Stimulated activated CD4-positive, alpha-beta T cell treated with anti-CD3 and anti-CD28 coated beads, Interleukin-15, amount 100 ng/mL, for 48 hours (primary cell): ENCODE measurements around the gene LRAT.
"Not testable (repeated sequence)": the region's sequence is repeated elsewhere in the genome, so short reads cannot be mapped to it uniquely, and the experiment has no call there.

Experiments used
- DNase-seq, 2 donors: peaks; one replicate each; pipeline ENCODE4 v3.0.0-alpha.2; 2020; ENCODE audit warnings: low read depth in 2 of 2

LRAT gene

DNA sequence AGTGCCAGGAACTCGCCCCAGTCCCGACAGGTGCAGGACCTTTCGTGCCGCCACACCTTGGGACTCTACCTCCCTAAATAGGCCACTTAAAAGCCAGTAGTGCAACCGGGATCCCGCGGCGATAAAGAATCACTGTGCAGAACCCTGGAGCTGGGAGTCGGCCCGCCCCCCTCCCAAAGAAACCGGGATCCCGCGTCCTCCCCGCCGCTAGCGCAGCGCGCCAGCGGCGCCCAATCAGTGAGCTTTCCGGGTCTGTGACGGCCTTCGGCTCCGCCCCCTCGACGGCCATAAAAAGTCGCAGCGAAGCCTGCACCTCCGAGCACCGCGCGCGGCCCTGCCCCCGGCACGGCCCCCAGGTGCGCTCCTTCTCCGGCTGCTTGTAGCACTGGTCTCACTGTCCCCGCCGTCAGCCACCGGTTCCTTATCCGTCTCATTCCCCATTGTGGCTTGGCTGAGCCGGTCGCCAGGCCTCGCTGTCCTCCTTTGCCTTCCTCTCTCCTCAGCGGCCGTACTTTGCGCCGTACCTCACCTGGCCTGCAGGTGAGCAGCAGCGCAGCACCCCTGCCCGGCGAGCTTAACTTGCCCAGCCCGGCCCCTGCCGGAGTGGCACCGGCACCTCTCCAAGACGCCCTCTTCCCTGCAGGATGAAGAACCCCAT lies at the start of gene LRAT:
LRAT (plus strand) TSS at position 318 of the 658 bp plus-strand sequence; CDS start at position 645, 327 bp downstream.
- DNase-seq, result peak in 1 of 2 donors; percentile 14

DNA sequence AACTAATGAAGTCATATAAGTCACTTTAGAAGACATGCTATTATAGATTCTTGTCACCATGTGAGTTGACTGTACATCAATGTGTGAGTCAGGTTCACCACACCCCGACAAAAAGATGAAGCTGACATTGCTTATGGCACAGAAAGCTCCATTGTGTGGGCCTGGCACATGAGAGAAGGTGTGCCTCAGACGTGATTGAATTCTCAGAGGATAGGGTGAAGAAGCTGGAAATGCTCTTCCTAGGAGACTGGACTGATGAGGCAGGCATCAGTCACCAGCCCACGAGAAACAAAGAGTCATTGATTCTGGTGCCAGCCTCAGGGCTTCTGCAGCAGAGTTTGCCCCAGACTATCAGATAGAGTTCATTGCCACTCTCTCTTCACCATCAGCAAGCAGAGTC lies 35.9 kb upstream of the LRAT start:
- no peak for DNase-seq

DNA sequence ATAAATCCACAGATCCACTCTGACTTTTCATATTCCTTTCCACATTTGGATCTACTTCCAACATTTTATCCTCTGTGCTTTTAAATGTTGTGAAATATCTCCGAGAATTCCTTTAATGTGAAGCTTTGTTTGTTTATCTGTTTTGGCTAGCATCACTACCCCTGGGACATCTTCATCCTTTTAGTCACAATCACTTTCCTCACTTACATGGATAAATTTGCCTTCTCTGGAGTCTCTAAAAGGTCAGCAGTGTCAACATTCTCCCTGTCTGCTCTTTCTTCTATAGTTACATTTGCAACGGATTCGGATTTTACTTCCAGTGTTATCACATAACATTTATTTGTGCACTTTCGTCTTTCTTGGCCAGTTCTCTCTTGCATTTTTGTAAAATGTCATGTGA lies 34.2 kb upstream of the LRAT start:
- no peak for DNase-seq

DNA sequence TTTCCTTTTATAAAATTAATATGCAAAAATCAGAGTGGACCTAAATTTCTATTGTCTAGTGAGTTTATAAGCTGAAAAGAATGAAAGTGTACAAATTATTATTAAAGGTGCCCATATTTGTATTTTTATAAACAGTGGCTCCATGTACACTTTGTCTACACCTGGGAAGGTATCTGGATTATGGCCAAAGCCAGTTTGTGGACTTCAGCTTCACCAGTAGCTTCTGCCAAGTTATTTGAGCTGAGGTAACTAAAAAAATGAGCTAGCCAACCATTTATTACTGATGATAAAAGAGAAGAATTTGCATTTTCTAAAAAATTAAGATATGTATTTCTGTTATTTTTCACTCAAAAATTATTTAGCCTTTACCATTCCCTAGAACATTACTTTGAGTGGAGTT lies 32.3 kb upstream of the LRAT start:
- DNase-seq, result no peak

DNA sequence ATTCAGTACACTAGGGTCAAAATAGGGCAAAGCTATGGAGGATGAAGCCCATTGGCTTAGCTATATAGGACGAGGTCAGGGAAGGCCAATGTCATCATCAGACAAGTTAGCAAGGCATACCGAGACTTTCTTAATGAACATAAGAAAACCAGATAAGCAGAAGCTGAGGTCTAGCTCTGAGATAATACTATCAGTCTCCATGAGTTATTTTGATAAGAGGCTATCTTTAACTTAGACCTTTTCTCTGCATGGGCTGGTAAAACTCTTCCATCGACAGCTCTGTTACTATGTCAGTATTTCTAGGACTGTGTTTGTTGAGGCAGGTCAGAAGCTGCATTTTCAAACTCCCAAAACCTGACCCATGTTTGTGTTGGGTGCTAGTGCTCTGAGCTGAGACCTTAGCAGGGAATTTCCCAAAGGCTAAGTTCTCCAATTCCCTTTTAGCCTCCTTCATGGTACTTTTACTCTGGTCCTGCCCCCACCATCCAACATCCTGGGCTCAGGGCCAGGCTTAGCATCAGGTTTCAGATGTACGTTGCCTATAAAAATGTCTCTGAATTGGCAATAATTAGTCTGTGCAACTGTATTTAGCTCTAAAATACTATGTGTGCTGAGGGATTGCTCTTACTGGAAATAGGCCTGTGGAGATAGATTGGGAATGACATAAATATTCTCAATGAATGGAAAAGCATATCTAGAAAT lies 29.3 kb upstream of the LRAT start:
- no peak for DNase-seq

DNA sequence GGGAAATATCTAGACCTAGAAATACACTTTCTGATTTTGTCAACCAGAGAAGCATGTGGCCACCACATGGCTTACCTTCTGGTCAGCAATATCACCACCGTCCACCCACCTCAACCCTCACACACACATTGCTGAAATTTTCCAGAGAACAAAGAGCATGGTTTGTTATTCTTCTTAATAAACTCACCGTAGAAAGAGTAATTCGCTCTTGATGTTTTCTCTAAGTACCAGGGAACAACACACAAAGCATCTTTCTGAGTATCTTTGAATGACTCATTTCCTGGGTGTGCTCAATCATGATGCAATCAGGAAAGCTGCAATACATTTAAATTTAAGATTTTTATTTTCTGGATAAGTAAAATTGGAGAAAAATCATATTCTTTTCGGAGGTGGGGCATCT lies 24.7 kb upstream of the LRAT start:
- no peak for DNase-seq

DNA sequence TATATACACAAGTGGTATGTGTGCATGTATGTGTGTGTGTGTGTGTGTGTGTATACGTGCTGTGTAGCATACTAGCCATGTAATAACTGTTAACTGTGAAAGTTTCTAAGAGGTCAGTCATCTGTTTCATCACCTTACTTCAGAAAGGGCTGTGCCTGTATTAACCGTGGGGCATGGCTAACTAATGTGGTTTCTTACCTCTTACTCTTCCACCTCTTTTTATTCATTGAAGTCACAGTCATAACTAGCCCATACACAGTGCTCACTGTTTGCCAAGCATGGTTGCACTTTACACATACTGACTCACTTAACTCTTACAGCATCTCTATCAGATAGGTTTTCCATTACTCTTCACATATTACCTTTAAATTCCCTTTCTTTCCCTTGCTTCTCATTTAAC lies 23.7 kb upstream of the LRAT start:
- no peak for DNase-seq

DNA sequence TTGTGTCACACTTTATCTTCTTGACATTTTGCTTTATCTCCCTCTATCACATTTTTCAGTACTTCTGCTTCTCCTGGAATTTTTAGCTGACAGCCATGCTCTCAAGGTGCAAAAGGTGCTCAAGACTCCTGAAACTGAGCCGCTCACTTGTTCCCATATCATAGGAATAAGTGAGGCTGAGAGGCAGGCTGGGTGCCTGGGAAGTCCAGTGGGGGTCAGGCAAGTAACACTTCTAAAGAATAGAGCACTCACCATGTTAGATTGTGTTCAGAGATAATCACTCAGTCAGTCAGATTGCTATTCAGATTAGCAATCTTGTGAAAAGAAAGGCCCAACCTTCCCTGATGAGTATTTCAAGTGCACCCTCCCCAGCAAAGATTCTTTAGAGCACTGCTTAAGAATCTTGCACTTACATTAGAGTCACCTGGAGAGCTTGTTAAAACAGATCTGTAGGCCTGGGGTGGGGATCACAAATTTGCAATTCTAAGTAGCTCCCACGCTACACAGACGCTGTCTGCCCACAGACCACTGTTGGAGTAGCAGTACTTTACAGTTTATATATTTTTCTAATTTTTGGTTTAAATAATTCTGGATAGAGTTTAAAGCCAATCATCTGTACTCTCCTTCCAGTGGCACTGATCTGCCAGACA lies 23.1 kb upstream of the LRAT start:
- no peak for DNase-seq

DNA sequence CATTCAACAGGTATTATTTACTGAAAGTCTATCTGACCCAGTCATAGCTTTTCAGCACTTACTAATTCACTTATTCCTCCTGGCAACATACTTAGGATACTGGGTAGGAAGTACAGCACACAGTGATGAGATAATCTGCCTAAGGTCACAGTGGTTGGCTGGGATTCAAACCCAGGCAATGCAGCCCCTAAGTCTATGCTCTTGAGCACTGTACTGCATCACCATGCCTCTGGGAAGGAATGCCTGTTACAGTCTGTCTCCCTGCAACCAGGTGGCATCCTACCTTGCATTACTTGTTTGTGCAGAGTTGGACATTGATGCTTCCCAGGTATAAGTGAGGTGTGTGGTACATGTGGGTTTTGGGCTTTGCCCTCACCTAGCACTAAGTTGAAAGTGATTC lies 21.5 kb upstream of the LRAT start:
- DNase-seq, result no peak

DNA sequence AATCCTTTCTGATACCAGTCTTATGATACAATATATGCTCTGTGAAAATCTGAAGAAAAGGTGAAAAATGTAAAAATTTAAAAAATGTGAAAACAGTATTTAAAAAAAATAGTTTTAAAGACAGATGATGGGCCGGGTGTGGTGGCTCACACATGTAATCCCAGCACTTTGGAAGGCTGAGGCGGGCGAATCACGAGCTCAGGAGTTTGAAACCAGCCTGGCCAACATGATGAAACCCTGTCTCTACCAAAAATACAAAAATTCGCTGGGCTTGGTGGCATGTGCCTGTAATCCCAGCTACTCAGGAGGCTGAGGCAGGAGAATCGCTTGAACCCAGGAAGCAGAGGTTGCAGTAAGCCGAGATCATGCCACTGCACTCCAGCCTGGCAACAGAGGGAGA lies 20.2 kb upstream of the LRAT start:
- not testable (repeated sequence) for DNase-seq

DNA sequence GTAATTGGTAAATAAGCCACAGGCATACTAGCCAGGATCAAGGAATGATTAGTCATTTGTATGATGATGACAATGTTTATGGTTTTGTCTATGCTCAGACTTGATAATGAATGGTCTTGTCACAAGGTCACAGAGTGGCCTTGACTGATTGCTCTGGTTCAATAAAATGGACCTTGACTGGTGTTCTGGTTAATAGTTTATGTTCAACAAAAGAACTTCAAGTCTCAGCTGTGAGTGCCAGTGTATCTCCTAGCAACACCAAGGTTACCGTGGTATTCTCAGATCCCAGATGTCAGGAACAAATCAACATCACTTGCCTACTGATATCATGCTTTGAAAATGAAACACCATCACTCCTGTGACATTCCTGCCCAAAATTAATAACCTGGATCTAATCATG lies 16.3 kb upstream of the LRAT start:
- DNase-seq, result no peak

DNA sequence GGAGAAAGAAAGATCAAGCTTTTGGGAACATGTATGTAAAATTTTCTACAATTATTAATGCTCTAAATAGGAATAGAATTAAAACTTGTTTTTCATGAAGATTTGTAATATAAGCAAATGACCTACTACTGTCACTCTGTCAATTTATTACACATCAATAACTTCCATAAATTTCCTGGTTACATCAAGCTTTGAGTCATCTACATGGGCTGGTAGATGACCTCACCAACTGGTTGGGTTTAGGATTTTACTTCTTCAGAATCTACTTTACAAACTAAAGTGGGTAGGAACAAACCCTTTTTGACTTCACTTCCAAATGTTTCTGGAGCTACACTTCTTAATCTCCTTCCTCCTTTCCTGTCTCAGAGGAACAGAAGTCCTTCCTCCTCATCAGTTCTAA lies 12.0 kb upstream of the LRAT start:
- DNase-seq, result no peak

DNA sequence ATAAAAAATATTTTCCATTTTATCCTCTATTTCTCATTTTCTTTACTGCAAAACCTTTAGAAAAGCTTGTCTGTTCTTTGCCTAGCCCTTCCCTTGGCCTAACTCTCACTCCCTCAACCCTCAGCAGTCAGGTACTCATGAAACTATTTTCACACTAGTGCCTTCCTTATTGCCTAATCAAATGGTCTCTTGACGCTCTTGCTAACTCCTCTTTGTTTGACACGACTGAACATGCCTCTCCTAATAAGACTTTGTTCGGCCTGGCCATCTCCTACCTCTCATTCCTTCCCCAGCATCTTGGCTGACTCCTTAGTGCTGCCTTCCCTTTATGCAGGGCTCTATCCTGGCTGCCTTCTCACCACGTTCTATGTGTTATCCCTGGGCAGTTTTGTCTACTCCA lies 11.1 kb upstream of the LRAT start:
- DNase-seq, result no peak

DNA sequence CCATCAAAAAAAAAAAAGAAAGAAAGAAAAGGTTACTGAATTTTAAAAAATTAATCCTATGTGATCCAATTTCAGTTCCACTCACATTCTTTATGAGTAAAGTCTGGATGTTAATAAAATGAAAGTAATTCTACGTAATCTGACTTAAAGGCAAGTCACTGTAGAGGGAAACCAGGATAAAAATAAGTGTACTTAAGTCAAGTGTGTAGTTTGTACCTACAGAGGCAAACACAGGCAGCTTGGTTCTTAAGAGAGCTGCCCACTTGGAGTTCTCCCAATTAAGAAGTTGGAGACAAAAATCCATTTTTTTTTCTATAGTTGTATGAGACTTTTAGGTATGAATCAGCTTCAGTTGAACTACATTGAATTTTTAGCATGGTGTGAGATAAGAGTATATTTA lies 7.0 kb upstream of the LRAT start:
- no peak for DNase-seq

DNA sequence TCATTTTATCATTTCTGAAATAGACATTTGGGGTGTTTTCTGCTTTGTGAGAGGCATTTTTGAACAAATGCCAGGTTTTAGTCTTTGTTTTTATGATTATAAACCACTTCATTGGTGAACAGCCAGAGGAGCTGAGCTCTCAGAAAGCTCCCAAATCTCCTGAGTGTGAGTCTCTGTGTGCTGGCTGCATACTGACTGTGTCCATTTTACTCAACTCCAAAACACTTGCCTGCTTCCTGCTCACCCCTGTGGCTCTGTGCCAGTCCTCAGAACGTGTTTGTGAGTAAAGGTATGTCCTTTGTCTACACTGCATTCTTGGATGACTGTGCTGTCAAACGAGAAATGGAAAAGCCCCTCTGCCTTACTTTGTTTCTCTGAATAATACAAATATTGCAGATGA lies 5.4 kb upstream of the LRAT start:
- no peak for DNase-seq

DNA sequence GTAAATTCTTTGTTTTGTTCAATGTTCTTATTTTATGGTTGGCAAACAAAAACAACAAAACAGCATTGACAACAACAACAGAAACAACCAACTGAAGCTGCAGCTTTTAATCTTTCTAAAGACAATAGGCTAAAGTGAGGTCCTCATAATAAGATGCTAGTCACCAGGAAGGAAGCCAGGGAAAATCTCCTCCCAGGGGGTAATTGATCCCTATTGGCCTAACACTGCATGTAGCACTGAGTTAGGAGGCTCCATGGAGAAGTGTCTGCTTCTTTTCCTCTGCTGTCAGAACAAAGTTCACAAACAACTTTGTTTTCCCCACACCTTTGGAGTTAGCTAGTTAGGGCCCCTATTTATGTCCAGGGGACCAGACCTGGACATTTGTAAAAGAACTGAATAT lies 4.7 kb upstream of the LRAT start:
- DNase-seq, result no peak

DNA sequence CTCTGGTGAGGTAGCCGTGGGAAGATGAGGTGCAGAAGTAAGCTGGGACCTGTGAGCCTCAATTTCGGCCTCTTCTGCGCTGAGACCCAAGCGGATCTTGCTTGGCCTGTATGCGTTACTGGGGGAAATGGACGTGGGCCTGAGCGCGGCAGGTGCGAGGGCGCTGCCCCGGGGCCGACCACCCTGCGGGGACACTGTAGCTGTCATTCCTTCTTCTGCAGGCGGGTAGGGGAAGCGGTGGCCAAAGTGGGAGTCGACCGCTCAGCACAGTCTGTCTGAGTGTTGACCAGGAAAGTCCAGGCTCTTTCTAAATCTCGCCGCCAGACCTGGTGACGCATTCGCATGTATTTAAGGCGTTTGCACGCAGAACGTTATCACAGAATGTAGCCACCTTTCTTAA lies 3.3 kb upstream of the LRAT start:
- no peak for DNase-seq

DNA sequence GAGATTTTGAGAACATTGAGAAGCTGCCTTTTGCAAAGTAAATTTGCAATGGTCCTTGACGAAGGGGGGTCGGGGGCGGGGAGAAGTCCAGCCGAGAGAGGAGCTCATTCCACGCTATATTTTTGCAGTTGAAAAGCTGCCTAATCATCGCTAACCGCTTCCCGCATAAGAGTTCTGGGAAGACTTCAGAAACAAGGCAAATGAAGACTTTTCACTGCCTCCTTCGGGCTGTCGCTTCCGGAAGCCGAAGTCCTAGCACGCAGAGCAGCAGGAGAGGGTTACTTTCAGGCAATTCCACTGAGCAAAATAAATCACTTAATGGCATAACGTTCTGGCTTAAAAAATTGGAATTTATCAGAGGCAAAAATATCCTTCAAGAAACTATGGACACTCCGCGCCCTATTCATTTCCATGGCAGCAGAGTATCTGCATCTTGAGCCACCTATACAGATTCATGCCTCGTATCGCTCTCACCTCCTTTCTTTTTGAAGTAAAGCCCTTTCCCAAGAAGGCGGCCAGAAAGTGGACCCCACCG lies 2.6 kb upstream of the LRAT start:
- no peak for DNase-seq

DNA sequence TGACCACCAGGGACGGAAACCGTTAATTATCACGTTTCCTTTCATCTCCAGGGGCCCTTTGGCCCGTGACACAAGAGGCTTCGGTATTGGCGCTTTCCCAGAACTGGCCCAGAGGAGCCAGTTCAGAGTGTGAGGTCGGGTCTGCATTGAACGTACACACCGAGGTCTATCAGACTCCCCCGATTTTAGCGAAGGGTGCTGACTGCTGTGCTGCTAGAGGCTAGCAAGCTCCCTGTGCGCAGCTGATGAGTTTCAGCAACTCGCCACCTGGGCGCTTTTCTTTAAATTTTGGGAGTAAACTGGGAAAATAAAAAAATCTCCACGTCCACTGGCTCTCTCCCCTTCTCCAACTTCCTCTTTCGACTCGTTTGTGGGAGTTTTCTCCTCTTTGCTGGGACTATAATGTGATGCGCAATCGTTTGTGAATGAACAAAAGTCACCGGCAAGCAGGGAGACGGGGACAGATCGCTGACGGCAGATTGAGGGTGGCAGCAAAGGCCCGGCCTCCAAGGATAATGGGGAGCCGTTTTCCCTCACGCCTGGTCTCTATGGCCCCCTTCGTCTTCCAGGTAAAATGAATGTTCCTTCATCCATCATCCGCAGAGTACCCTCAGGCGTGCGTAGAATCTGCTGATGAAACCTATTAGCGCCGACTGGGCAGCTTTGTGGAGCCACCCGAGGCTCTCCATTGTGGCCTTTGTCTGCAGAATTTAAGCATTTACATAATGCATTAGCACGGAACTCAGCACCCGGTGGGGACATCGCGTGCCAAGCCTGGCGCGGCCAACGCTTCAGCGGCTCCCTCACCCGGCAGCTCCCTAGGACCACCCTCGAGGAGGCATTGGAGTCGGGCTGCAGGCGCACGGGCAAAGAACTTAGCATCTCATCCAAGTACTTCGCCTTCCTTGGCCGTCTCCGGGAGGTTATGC lies 1.6 kb upstream of the LRAT start:
- no peak for DNase-seq

DNA sequence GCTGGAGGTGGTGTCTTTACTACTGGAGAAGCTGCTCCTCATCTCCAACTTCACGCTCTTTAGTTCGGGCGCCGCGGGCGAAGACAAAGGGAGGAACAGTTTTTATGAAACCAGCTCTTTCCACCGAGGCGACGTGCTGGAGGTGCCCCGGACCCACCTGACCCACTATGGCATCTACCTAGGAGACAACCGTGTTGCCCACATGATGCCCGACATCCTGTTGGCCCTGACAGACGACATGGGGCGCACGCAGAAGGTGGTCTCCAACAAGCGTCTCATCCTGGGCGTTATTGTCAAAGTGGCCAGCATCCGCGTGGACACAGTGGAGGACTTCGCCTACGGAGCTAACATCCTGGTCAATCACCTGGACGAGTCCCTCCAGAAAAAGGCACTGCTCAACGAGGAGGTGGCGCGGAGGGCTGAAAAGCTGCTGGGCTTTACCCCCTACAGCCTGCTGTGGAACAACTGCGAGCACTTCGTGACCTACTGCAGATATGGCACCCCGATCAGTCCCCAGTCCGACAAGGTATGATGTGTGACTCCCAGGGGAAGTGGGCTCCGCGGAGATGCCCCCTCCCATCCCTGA lies 634 bp downstream of the LRAT start:
- no peak for DNase-seq

DNA sequence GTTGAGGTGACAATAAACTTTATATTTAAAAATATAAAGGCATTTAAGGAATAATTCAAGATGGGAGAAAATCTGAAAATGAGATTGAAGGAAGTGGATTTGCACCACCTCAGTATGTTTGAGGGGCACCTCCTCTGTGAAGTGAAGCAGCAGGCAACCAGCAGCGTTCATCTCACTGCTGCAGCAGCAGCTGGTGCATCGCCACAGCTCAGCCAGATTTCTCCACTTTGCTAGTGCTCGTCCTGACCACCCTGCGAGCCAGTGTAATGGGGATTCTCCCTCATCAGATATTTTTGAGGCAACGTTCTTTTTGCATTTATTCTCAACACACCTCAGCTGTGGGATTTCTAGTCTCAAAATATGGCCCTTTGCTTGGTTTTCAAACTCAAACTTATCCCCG lies 13.9 kb downstream of the LRAT start:
- no peak for DNase-seq

DNA sequence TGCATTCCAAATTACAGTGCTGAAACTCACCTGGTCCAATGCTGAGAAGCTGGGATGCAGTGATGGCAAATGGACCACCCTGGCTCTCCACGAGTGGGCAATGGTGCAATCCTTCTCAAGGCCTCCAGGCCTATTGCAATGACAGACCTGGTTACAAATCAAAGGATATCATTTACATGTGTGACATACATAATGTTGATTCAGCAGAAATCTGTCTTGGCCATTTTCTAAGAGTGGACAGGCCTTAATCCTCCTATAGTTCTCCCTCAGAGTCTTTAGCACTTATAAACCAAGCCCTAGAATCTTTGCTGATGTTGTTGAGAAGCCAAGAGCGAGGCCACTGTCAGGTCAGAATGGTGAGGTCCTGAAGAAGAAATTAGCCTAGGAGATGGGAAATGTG lies 17.1 kb downstream of the LRAT start:
- no peak for DNase-seq
